Esophagus (tissue), 2 donors: ENCODE data around the gene TXN2. TPM values are rescaled to one million over a fixed set of nuclear protein-coding genes. Genes with fewer than 3 reads are reported as not detected.

Experiments used
- H3K27ac ChIP-seq, 2 donors: one replicate each; pipeline ENCODE4 v1.5.1; 2013; ENCODE audit warnings: low read depth in 2 of 2, mild to moderate bottlenecking in 2 of 2, inconsistent platforms in 1 of 2, low read length in 1 of 2, moderate library complexity in 1 of 2
- H3K27me3 ChIP-seq, 2 donors: one replicate each; pipeline ENCODE4 v1.6.1; 2013; ENCODE audit warnings: low read length in 2 of 2, control low read depth in 1 of 2, mild to moderate bottlenecking in 1 of 2; ENCODE audit not compliant: insufficient read depth in 2 of 2, control insufficient read depth in 1 of 2
- H3K36me3 ChIP-seq, 2 donors: one replicate each; pipeline ENCODE4 v1.6.1; 2013; ENCODE audit warnings: low read length in 1 of 2; ENCODE audit not compliant: control insufficient read depth in 2 of 2, insufficient read depth in 2 of 2
- H3K4me1 ChIP-seq, 2 donors: one replicate each; pipeline ENCODE4 v1.6.1; 2013; ENCODE audit warnings: low read length in 1 of 2; ENCODE audit not compliant: control insufficient read depth in 2 of 2, insufficient read depth in 2 of 2
- H3K4me3 ChIP-seq, 2 donors: one replicate each; pipeline ENCODE4 v1.5.1; 2013; ENCODE audit warnings: low read length in 2 of 2, mild to moderate bottlenecking in 2 of 2, low read depth in 1 of 2, moderate library complexity in 1 of 2
- H3K9me3 ChIP-seq, 2 donors: one replicate each; pipeline ENCODE4 v1.6.1; 2013; ENCODE audit warnings: mild to moderate bottlenecking in 2 of 2, low read depth in 1 of 2, low read length in 1 of 2, moderate library complexity in 1 of 2; ENCODE audit not compliant: control insufficient read depth in 2 of 2, insufficient read depth in 1 of 2
- WGBS, 2 donors: extraction: QIAGEN DNeasy Blood & Tissue Kit; methylation state at CpG; one replicate each; pipeline ENCODE4 v1.1.7; 2013; 5-methylcytosine and 5-hydroxymethylcytosine counted together
- polyA plus RNA-seq, 2 donors: library from polyadenylated mRNA; stranded (reverse); fragments of 200-250 nt; gene quantifications; one replicate each; pipeline ENCODE4 v1.2.3, GENCODE V29; 2013
- donor health status: healthy with polysubstance abuse.
- donor health status: Bipolar disorder and iron deficiency.

TXN2 gene
- polyA plus RNA-seq, 2 donors: 53.5 to 81.8 TPM

GRCh38 chr22:36510966-36511881 lies 29.8 kb upstream of the TXN2 start:
- no peaks in the 10 kb centered on the region for H3K27me3 ChIP-seq
- peaks cover 17 to 27% of the 10 kb centered on the region in 2 donors for H3K36me3 ChIP-seq
- WGBS, 2 donors: 49 to 52% methylated on average over 17 of the region's 17 CpGs
- H3K9me3 ChIP-seq: no peaks in the 10 kb centered on the region
- peaks cover 0 to 14% of the 10 kb centered on the region in 2 donors for H3K4me1 ChIP-seq
- peak overlapping the region; percentile 70 to 89 for H3K27ac ChIP-seq
- no peak overlapping the region for H3K4me3 ChIP-seq

GRCh38 chr22:36510384-36510783 lies 28.9 kb upstream of the TXN2 start:
- Histone ChIP-seq H3K4me3 (no peak overlapping the region), H3K4me1 (peaks cover 0 to 17% of the 10 kb centered on the region in 2 donors), H3K27ac (peak overlapping the region; percentile 70 to 89), H3K9me3 (no peaks in the 10 kb centered on the region), H3K36me3 (peaks cover 10 to 26% of the 10 kb centered on the region in 2 donors), H3K27me3 (no peaks in the 10 kb centered on the region)
- 45 to 67% methylated on average over 3 of the region's 3 CpGs for WGBS, 2 donors

- 88 to 90% methylated on average over 6 of the region's 6 CpGs for WGBS, 2 donors
- no peak overlapping the region for H3K4me3 ChIP-seq
- no peaks in the 10 kb centered on the region for H3K9me3 ChIP-seq
- H3K27ac ChIP-seq: peak overlapping the region; percentile 76 to 92
- peaks cover 0 to 17% of the 10 kb centered on the region in 2 donors for H3K4me1 ChIP-seq
- H3K36me3 ChIP-seq: peaks cover 4 to 13% of the 10 kb centered on the region in 2 donors
- no peaks in the 10 kb centered on the region for H3K27me3 ChIP-seq
Observed at GRCh38 chr22:36507518-36508010, 26.1 kb upstream of the TXN2 start.

GRCh38 chr22:36506637-36507517 lies 25.4 kb upstream of the TXN2 start, which contains the start of gene FOXRED2:
FOXRED2 (minus strand) TSS chr22:36507040; CDS start chr22:36506422, 618 bp downstream.
- H3K4me1 ChIP-seq: peaks cover 0 to 17% of the 10 kb centered on the region in 2 donors
- peaks cover 0 to 7% of the 10 kb centered on the region in 2 donors for H3K36me3 ChIP-seq
- peak within 1 kb of the TSS; percentile 76 to 92 for H3K27ac ChIP-seq
- no peaks in the 10 kb centered on the region for H3K9me3 ChIP-seq
- no peaks in the 10 kb centered on the region for H3K27me3 ChIP-seq
- peak within 1 kb of the TSS; percentile 49 to 51 for H3K4me3 ChIP-seq
- 5 to 7% methylated on average over 57 to 75 of the region's 75 CpGs for WGBS, 2 donors

- WGBS, 2 donors: 91 to 94% methylated on average over 60 of the region's 60 CpGs
- H3K27ac ChIP-seq: no peak overlapping the region
- peaks cover 0 to 2% of the 10 kb centered on the region in 2 donors for H3K36me3 ChIP-seq
- peak overlapping the region in 1 of 2 donors; percentile 49 for H3K4me3 ChIP-seq
- no peaks in the 10 kb centered on the region for H3K9me3 ChIP-seq
- H3K4me1 ChIP-seq: peaks cover 0 to 12% of the 10 kb centered on the region in 2 donors
- H3K27me3 ChIP-seq: no peaks in the 10 kb centered on the region
Observed at GRCh38 chr22:36505998-36506635, 24.7 kb upstream of the TXN2 start.

GRCh38 chr22:36497910-36498665 lies 16.6 kb upstream of the TXN2 start:
- WGBS, 2 donors: 88 to 93% methylated on average over 30 of the region's 30 CpGs
- H3K27ac ChIP-seq: no peak overlapping the region
- H3K27me3 ChIP-seq: no peaks in the 10 kb centered on the region
- H3K4me1 ChIP-seq: no peaks in the 10 kb centered on the region
- H3K4me3 ChIP-seq: no peak overlapping the region
- no peaks in the 10 kb centered on the region for H3K9me3 ChIP-seq
- H3K36me3 ChIP-seq: peaks cover 3 to 19% of the 10 kb centered on the region in 2 donors

- Histone ChIP-seq H3K27ac (no peak overlapping the region), H3K36me3 (peaks cover 3 to 19% of the 10 kb centered on the region in 2 donors)
- WGBS, 2 donors: 73 to 77% methylated on average over 16 of the region's 16 CpGs
Observed at GRCh38 chr22:36493690-36494110, 12.3 kb upstream of the TXN2 start.

GRCh38 chr22:36492109-36492508 lies 10.7 kb upstream of the TXN2 start:
- Histone ChIP-seq H3K9me3 (peaks cover 0 to 2% of the 10 kb centered on the region in 2 donors), H3K36me3 (peaks cover 3 to 10% of the 10 kb centered on the region in 2 donors)

More at GRCh38 chr22:36493690-36494110, 12.3 kb upstream of the TXN2 start:
- H3K4me1 ChIP-seq: no peaks in the 10 kb centered on the region
- H3K4me3 ChIP-seq: no peak overlapping the region
- H3K27me3 ChIP-seq: no peaks in the 10 kb centered on the region
- H3K9me3 ChIP-seq: no peaks in the 10 kb centered on the region

More at GRCh38 chr22:36492109-36492508, 10.7 kb upstream of the TXN2 start:
- Histone ChIP-seq H3K27me3 (no peaks in the 10 kb centered on the region), H3K4me3 (no peak overlapping the region), H3K27ac (no peak overlapping the region), H3K4me1 (no peaks in the 10 kb centered on the region)
- 91 to 92% methylated on average over 5 of the region's 5 CpGs for WGBS, 2 donors
